Activated B cell treated with CpG ODN at 0.5 μM for 24 hours (primary cell): ENCODE results near the gene PPT2. TPM values are rescaled to one million over a fixed set of nuclear protein-coding genes. Genes with fewer than 3 reads are reported as not detected.
"Not testable (repeated sequence)": the region's sequence is repeated elsewhere in the genome, so short reads cannot be mapped to it uniquely, and the experiment has no call there.

Source experiments
- ATAC-seq: fragments of 200-7000 bp; cut with Tn5 transposase; one replicate; pipeline ENCODE4 v1.10.0; 2021; ENCODE audit warnings: low read depth, mild to moderate bottlenecking, moderate library complexity
- CTCF ChIA-PET: fragments of 350-600 bp; sonication (Branson Sonifier 250); formaldehyde crosslinking; loops from one replicate; lab custom pipeline; 2021; ENCODE audit warnings: antibody characterized with exemption; lab: Charles Lee
- POLR2A ChIA-PET: fragments of 350-600 bp; sonication (Branson Sonifier 250); formaldehyde crosslinking; loops from one replicate; lab custom pipeline; 2021; ENCODE audit warnings: antibody characterized with exemption; lab: Charles Lee
- DNase-seq: peaks from one replicate; pipeline ENCODE4 v3.0.0; 2022
- H3K27ac Mint-ChIP-seq: one replicate; pipeline ENCODE4 v1.8.0; 2020; ENCODE audit warnings: mixed read lengths
- H3K27me3 Mint-ChIP-seq: one replicate; pipeline ENCODE4 v1.8.0; 2021; ENCODE audit warnings: mixed read lengths
- H3K36me3 Mint-ChIP-seq: one replicate; pipeline ENCODE4 v1.8.0; 2021; ENCODE audit warnings: low read depth, mixed read lengths
- H3K4me1 Mint-ChIP-seq: one replicate; pipeline ENCODE4 v1.8.0; 2021; ENCODE audit warnings: mixed read lengths
- H3K4me3 Mint-ChIP-seq: one replicate; pipeline ENCODE4 v1.8.0; 2020; ENCODE audit warnings: mild to moderate bottlenecking, mixed read lengths
- H3K9me3 Mint-ChIP-seq: one replicate; pipeline ENCODE4 v1.8.0; 2020; ENCODE audit warnings: mixed read lengths
- intact Hi-C: fragments of 100-400 bp; cut with micrococcal nuclease; formaldehyde crosslinking; loops from one replicate; pipeline ENCODE4 v1.15.1; 2024
- total RNA-seq: library from RNA; stranded (reverse); gene quantifications from 2 replicates; pipeline ENCODE4 v1.2.3, GENCODE V29; 2022
- TF ChIP-seq, protein P1 (sequence below): fragments of 200-600 bp; IDR thresholded peaks from one replicate; pipeline ENCODE4 v1.8.0; 2022; ENCODE audit warnings: antibody characterized with exemption, mild to moderate bottlenecking

Gene PPT2
- total RNA-seq, 1 donor from 2014 or later: 3.0 TPM

DNA sequence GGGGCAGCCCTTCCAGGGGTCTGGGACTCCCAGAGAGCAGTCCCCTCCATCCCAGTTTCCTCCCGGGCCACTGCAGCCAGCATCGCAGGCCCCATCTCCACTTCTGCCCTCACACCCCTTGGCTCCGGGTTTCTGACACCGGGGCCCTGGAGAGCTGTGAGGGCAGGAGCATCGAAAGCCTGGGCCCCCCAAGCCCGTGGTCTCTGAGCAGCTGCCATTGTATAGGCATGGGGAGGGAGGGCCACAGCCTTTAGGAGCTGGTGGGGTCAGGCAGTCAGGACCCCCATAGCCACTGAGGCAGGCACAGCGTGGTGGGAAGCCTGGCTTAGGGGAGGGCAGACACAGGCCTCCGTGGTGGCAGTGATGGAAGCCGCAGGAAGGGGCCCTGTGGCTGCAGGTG lies 48.2 kb downstream of the PPT2 start:
- H3K9me3 Mint-ChIP-seq: no peaks in the 10 kb centered on the region
- H3K27ac Mint-ChIP-seq: no peak overlapping the region
- CTCF ChIA-PET: no interaction called here

DNA sequence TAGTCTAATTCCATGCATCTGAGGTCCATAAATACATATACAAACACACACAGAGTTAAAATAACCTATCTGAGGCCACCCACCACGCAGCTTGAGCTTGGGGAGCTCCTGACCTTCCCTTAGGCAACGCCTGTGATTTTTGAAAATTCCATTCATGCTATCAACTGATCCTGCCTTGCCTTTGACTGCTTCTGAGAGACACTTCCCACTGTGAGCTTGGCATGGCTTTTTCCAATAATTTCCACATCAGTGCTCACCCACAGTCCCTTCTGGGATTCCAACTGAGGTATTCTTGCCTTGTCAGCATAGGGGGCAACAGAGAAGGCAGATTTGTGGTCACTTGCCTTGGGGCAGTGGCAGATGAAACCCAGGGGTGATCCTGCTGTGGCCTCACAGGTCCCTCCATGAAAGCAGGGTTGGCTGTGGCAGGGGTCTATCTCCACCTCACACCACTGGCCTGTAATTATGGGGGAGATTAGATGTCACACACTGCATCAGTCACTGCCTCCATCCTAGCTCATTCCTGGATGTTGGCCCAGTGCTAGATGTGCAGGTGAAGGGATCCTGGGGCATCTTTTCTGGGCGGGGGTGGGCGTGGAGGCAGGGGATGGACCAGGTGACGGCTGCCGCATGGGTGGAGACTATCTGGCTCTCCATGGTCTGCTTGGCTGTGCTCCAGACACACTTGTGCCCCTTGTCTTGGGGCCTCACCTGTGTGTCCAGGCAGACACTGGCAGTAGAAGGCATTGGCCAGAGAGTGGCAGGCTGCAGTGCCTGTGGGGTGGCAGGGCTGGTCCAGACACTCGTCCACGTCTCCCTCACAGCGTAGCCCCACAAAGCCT lies 49.7 kb downstream of the PPT2 start:
- ATAC-seq (no peak), DNase-seq (no peak)
- H3K4me3 Mint-ChIP-seq: no peak overlapping the region
- ChIA-PET POLR2A (no interaction called here), CTCF (no interaction called here)
- H3K9me3 Mint-ChIP-seq: no peaks in the 10 kb centered on the region
- H3K27ac Mint-ChIP-seq: no peak overlapping the region
- no peaks in the 10 kb centered on the region for H3K36me3 Mint-ChIP-seq
- TF ChIP-seq, protein P1, sequence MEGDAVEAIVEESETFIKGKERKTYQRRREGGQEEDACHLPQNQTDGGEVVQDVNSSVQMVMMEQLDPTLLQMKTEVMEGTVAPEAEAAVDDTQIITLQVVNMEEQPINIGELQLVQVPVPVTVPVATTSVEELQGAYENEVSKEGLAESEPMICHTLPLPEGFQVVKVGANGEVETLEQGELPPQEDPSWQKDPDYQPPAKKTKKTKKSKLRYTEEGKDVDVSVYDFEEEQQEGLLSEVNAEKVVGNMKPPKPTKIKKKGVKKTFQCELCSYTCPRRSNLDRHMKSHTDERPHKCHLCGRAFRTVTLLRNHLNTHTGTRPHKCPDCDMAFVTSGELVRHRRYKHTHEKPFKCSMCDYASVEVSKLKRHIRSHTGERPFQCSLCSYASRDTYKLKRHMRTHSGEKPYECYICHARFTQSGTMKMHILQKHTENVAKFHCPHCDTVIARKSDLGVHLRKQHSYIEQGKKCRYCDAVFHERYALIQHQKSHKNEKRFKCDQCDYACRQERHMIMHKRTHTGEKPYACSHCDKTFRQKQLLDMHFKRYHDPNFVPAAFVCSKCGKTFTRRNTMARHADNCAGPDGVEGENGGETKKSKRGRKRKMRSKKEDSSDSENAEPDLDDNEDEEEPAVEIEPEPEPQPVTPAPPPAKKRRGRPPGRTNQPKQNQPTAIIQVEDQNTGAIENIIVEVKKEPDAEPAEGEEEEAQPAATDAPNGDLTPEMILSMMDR: no peak
- intact Hi-C loops: no loop called here
- H3K27me3 Mint-ChIP-seq: peaks cover 5% of the 10 kb centered on the region
- peaks cover 5% of the 10 kb centered on the region for H3K4me1 Mint-ChIP-seq

More for the DNA sequence above, 48.2 kb downstream of the PPT2 start:
- Mint-ChIP-seq H3K4me1 (peaks cover 3% of the 10 kb centered on the region), H3K27me3 (peaks cover 5% of the 10 kb centered on the region), H3K4me3 (no peak overlapping the region), H3K36me3 (no peaks in the 10 kb centered on the region)
- TF ChIP-seq, protein P1: no peak
- POLR2A ChIA-PET: no interaction called here
- intact Hi-C loops: no loop called here
- DNase-seq: no peak
- ATAC-seq: no peak

DNA sequence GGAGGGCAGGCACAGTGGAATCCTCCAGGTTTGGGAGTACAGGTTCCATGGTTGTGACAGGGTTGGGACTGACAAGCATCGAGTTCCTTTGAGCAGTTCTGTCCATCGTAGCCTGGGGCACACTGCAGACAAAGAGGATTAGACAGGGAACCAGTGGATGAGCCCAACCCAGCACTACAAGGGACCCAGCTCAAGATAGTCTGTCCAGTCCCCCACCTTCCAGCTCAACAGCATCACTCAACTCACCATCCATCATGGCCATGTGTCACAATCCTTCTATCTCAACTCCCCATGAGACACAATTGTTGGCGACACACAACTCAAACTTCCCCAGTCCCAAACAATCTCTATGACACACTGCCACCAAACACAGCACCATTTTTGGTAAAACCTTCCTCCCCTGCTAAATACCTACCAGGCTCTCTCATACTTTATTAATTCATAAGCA lies 50.4 kb downstream of the PPT2 start:
- no peaks in the 10 kb centered on the region for H3K9me3 Mint-ChIP-seq
- H3K27me3 Mint-ChIP-seq: peaks cover 5% of the 10 kb centered on the region
- CTCF ChIA-PET: no interaction called here

GRCh38 chr6:32208996-32209395 lies 55.1 kb downstream of the PPT2 start:
- intact Hi-C loops: no loop called here
- Mint-ChIP-seq H3K4me3 (no peak overlapping the region), H3K27ac (no peak overlapping the region), H3K27me3 (peaks cover 3% of the 10 kb centered on the region), H3K4me1 (peaks cover 8% of the 10 kb centered on the region), H3K36me3 (no peaks in the 10 kb centered on the region), H3K9me3 (no peaks in the 10 kb centered on the region)
- ChIA-PET POLR2A (no interaction called here), CTCF (no interaction called here)
- ATAC-seq (no peak), DNase-seq (no peak)
- TF ChIP-seq, protein P1: no peak

More for the DNA sequence above, 50.4 kb downstream of the PPT2 start:
- Mint-ChIP-seq H3K36me3 (no peaks in the 10 kb centered on the region), H3K4me3 (no peak overlapping the region), H3K27ac (no peak overlapping the region), H3K4me1 (peaks cover 5% of the 10 kb centered on the region)
- POLR2A ChIA-PET: interaction anchor here (0.6 kb wide), 1 partner anchor 165 kb away, joined by 3 read pairs; no protein-coding TSS in a partner anchor
- ATAC-seq: no peak
- TF ChIP-seq, protein P1: no peak
- intact Hi-C loops: no loop called here
- DNase-seq: no peak

DNA sequence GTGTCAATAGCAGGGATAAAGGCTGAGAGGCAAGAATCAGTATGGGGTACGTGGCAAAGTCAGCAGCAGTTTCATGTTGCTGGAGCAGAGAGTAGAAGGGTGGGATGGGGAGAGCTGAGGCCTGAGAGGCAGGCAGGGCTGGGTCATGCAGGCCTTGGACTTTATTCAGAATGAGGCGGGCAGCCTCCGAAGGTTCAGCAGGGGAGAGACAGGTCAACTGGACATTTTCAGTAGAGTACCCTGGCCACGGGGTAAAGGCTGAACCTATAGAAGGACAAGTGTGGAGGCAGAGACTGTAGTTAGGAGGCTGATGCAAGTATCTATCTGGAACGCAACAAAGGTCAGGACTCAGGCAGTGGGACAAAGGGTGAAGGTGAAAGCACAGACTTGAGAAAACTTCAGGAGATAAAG lies 56.3 kb downstream of the PPT2 start:
- no peaks in the 10 kb centered on the region for H3K9me3 Mint-ChIP-seq
- TF ChIP-seq, protein P1: no peak
- intact Hi-C loops: no loop called here
- ChIA-PET POLR2A (no interaction called here), CTCF (no interaction called here)
- no peak overlapping the region for H3K4me3 Mint-ChIP-seq
- H3K36me3 Mint-ChIP-seq: no peaks in the 10 kb centered on the region
- H3K4me1 Mint-ChIP-seq: peaks cover 10% of the 10 kb centered on the region
- no peak overlapping the region for H3K27ac Mint-ChIP-seq
- DNase-seq: no peak
- ATAC-seq: no peak
- no peaks in the 10 kb centered on the region for H3K27me3 Mint-ChIP-seq

GRCh38 chr6:32211432-32211831 lies 57.5 kb downstream of the PPT2 start:
- ATAC-seq, intact Hi-C loops, H3K4me1 Mint-ChIP-seq, H3K27ac Mint-ChIP-seq, H3K9me3 Mint-ChIP-seq, H3K27me3 Mint-ChIP-seq, DNase-seq, H3K4me3 Mint-ChIP-seq, H3K36me3 Mint-ChIP-seq: not testable (repeated sequence)
- ChIA-PET CTCF (interaction anchor here (0.8 kb wide), 1 partner anchor 93 kb away, joined by 4 read pairs; no protein-coding TSS in a partner anchor), POLR2A (interaction anchor here (1.0 kb wide), 1 partner anchor 16 kb away, joined by 3 read pairs; no protein-coding TSS in a partner anchor)
